GM19395 (cell line): ENCODE measurements around the gene HYAL3.
"Not testable (repeated sequence)": the region's sequence is repeated elsewhere in the genome, so short reads cannot be mapped to it uniquely, and the experiment has no call there.

Experiments used
- ATAC-seq: cut with Tn5 transposase; IDR thresholded peaks from one replicate; pipeline ENCODE4 v1.9.1; 2021; ENCODE audit warnings: mild to moderate bottlenecking, moderate library complexity; ENCODE audit not compliant: unreplicated experiment

The HYAL3 gene

GRCh38 chr3:50259432-50260026 lies 39.7 kb downstream of the HYAL3 start:
- ATAC-seq: peak; percentile 34

- no peak for ATAC-seq
Observed at GRCh38 chr3:50258979-50259378, 40.2 kb downstream of the HYAL3 start.

GRCh38 chr3:50258029-50258680 lies 41.0 kb downstream of the HYAL3 start:
- ATAC-seq: no peak

- ATAC-seq: no peak
Observed at GRCh38 chr3:50256978-50257890, 42.0 kb downstream of the HYAL3 start.

- ATAC-seq: no peak
Observed at GRCh38 chr3:50255251-50255615, 44.0 kb downstream of the HYAL3 start.

- no peak for ATAC-seq
Observed at GRCh38 chr3:50254577-50255250, 44.5 kb downstream of the HYAL3 start.

GRCh38 chr3:50251220-50251619 lies 48.0 kb downstream of the HYAL3 start:
- no peak for ATAC-seq

GRCh38 chr3:50250514-50250913 lies 48.7 kb downstream of the HYAL3 start:
- no peak for ATAC-seq

GRCh38 chr3:50249457-50249856 lies 49.7 kb downstream of the HYAL3 start:
- no peak for ATAC-seq

GRCh38 chr3:50248387-50248786 lies 50.8 kb downstream of the HYAL3 start:
- no peak for ATAC-seq

- ATAC-seq: peak; percentile 45
Observed at GRCh38 chr3:50246517-50246954, 52.7 kb downstream of the HYAL3 start.

- peak; percentile 68 for ATAC-seq
Observed at GRCh38 chr3:50245831-50246516, 53.2 kb downstream of the HYAL3 start.

GRCh38 chr3:50245251-50245745 lies 53.9 kb downstream of the HYAL3 start:
- no peak for ATAC-seq

- not testable (repeated sequence) for ATAC-seq
Observed at GRCh38 chr3:50244813-50245212, 54.4 kb downstream of the HYAL3 start.

- no peak for ATAC-seq
Observed at GRCh38 chr3:50243543-50243895, 55.7 kb downstream of the HYAL3 start.

GRCh38 chr3:50242851-50243542 lies 56.2 kb downstream of the HYAL3 start:
- no peak for ATAC-seq
